OCI-M1 (cell line): ENCODE data around the gene RASSF5.

ENCODE experiments used
- DNase-seq: peaks from one replicate; lab custom pipeline; 2025; lab: John Stamatoyannopoulos, UW

Gene RASSF5

DNA sequence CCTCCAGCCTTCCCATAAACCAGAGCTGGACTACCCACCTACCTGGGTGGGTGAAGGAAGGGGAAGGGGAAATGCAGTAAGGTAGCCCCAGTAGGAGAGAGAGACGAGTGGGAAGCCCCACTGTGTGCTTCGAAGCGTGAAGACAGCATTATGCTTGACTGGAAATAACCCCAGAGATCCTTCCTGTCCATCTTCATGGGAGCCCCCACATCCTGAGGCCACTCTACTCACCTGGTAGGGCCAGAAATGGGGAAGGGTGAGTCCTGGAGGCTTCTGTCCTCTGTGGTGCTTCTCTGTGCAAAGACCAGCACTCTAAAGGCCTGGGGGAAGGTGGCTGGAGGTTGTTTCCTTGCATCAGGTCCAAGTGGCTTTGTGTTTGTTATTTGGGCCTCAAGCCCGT lies 10.0 kb upstream of the RASSF5 start:
- DNase-seq: no peak

DNA sequence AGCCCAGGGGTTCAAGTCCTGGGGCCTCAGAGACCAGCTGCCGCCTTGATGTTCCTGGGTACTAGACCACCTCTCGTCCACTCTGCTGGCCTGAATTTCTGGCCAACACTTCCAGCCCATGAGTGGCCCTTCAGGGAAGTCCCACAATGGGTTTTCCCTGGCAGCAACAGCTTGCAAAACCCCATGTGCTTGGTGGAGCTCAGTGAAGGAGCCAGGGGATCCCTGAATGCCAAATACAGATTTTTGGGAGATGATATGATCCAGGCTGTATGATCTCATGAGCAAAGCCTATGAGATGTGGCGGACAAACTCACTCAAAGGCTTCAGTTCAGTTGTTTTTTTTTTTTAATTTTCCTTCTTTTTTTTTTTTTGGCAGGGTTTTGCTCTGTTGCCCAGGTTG lies 9.6 kb upstream of the RASSF5 start:
- no peak for DNase-seq

DNA sequence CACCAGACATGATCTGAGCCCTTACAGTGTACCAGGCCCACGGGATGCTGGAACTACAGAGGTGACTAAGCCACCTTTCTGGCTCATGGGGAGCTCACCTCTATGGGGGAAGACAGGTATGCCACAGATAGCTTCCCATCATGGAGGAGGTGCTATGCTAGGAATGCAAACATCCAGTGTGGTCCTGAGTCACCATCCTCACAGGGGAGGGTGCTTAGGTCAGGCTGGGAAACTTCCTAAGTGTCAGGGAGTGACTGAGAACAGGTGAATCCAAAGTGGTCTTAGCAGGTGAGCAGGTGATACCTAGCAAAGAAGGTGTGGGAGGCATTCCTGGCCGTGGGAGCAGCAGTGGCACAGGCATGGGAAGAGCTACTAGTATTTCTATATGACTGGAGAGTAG lies 8.6 kb upstream of the RASSF5 start:
- no peak for DNase-seq

- DNase-seq: no peak
Observed at GRCh38 chr1:206500046-206500445, 7.3 kb upstream of the RASSF5 start.

DNA sequence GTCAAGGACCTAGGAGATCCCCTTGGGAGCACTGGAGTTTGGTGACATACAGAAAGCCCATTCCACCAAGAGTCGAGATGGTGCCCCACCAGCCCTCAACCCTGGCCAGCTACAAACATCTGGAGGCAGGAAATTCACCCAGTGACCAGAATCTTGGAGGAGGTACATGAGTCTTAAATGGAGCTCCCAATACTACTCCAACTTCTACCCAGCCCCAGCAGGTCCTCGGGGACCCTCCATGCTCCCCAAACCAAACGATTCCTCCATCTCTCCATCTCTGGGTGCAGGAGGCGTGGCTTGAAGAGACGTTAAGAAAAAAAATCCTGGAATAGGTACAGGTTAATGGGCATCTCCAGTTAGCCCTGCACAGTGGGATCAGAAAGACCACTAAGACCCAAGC lies 5.5 kb upstream of the RASSF5 start:
- no peak for DNase-seq

DNA sequence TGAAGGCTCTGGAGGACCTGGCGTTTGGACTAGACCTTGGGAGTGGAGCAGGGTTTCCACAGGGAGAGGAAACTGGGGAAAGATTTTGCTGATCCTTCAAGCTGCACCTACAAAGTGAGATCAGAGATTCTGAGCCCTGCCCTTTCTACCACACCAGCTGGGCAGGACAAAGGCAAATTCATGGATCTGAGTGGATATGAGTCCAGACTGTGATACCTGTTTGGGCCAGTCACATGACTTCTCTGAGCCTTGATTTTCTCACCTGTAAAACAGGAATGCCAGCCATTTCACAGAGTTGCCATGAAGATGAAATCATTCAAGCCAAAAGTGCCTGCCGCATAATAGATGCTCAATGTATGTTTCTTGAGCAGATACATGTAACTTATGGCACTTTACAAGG lies 4.9 kb upstream of the RASSF5 start:
- no peak for DNase-seq

DNA sequence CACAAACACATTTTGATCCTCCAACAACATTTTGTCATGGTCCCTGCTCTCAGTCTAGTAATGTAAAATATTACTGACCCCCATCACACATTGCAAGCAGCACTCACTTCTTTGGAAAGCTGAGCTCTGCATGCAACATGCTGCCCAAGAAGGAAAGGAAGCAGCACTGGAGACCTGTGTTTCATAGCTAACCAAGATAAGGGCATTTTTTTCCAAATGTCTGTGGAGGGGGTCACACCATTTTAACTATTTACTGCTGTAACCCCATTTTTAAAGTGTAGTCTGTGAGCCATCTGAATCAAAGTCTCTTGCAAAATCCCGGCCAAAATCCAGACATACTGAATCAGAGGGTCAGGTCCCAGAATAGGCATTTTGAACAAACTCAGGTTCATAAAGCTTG lies 4.5 kb upstream of the RASSF5 start:
- DNase-seq: peak; percentile 44

GRCh38 chr1:206503591-206504362 lies 3.6 kb upstream of the RASSF5 start:
- peak; percentile 94 for DNase-seq

- DNase-seq: no peak
Observed at GRCh38 chr1:206504363-206504713, 3.0 kb upstream of the RASSF5 start.

GRCh38 chr1:206505702-206506355 lies 1.5 kb upstream of the RASSF5 start:
- DNase-seq: peak; percentile 47

DNA sequence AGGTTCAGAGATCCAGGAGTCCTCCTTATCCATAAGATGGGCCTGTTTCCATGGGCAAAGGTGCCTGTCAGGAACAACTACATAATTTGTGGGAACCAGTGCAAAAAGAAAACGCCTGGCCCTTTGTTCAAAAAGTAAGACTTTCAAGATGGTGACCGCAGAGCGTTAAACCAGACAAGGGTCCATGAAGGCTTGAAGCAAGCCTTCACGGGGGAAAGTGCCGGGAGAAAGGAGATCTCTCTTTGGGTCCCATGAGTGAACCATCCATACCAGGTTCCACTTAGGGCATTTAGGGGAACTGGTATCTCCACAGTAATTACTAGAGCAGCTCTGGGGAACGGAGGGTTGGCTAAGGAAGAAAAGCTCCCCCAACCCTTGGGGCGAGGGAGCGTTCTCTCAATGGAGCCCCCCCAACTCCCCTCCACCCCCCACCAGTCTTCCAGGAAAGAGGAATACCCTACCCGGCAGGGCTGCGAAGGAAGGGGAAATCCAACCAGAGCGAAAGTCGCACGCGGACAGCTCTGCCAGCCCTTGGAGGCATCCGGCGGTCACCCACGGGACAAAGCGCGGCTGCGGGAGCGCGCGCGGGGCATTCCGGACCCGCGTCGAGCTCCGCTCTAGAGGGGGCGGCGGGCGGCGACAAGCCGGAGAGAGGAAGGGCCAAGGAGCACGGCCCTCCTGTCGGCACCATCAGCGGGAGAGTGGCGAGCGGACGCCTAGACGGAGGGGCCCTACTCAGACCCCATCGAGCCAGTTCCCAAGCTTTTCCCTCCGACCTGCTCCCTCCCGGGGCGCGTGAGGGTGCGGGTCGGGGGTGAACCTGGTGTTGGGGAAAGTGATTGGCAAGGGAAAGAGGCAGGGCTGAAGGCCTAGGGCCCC lies 687 bp upstream of the RASSF5 start:
- no peak for DNase-seq

- no peak for DNase-seq
Observed at GRCh38 chr1:206508130-206508889, 979 bp downstream of the RASSF5 start.

DNA sequence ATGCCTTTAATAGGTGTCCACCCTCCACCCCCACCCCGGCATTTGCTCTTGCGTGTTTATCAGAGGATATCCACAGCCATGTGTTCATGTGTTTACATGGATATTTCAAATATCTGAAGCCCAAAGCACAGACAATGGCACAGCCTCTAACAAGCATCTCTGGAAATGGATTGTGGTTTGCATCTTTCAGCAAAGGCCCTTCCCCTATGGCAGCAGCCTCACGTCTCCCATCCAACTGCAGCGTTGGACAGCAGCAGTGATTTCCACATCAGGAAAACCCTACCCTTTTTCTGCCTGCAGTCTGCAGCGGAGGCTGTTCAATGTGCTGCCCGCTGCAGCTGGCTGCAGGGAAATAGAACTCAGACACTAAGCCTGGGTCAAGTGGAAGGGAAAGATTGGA lies 1.6 kb downstream of the RASSF5 start:
- no peak for DNase-seq

GRCh38 chr1:206509612-206510257 lies 2.4 kb downstream of the RASSF5 start:
- DNase-seq: no peak

- DNase-seq: no peak
Observed at GRCh38 chr1:206510371-206510770, 3.0 kb downstream of the RASSF5 start.

DNA sequence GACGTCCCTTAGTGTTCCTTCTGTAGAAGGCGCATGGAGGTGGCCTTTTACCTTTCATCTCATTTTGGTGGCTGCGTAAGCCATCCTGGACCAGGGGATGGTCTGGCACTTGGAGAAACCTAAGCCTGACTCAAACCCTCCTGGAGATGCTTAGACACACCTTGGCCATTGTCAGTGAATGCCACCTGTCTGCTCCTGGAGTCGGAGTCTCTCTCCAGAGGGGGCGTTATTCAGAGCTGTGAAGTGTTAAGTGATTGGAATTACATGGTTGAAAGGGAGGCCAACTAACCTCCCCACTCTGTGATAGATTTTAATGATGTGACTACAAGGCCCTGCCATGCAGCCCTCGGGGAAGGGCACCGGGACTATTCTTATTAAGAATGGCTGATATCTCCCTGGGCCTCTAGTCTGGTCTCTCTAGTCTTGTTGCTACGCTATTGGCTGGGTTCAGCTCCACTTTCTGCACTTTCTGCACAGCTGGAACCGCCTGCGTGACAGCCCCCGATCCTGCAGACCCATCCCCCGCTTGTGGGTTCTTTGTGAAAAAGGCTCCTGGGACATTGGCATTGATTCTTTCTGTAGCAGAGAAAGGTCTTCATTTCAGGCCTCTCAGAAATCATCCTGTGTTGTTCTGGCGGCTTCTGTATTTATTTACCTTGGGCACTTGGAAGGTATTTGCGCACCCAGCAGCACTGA lies 4.2 kb downstream of the RASSF5 start:
- DNase-seq: no peak

- no peak for DNase-seq
Observed at GRCh38 chr1:206512058-206512850, 4.9 kb downstream of the RASSF5 start.

GRCh38 chr1:206512851-206513180 lies 5.5 kb downstream of the RASSF5 start:
- DNase-seq: no peak

DNA sequence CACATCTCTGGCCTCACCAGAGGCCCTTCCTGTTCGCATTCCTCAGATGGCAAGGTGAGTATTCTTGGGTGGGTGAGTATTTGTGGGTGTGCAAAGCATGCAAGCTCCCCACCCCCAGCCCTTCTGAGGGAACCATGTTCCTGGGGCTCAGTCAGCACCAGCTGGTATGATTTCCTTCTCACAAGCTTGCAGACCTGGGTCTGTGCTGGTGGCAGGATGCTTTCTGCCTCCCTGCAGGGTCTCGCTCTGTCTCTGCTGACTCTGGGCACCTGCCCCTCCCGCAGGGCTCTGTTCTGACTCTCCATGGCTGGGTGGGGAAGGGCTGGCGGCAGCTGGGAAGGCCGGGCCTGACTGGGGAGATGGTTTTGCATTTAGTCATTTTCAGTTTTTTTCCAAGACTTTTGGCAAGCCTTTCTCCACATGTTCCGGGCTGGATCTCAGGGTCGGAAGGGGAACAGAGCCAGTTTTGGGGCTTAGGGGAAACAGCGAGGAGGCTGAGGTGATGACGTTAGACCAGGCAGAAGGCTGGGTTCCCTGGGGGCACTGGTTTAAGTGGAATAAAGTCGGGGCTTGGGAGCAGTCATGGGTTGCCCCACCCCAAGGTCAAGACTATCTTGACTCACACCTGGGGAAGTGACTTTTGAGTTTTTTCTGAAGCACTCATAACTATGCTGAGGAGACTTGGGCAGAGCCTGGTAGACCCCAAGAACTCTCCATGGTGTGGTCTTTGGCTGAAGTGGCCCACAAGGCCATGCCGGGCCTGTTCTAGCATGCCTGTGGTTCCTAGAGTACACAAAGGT lies 6.2 kb downstream of the RASSF5 start:
- DNase-seq: no peak
